ENCODE results near the gene ARHGAP8.
"Not testable (repeated sequence)": the region's sequence is repeated elsewhere in the genome, so short reads cannot be mapped to it uniquely, and the experiment has no call there.

ARHGAP8 gene

DNA sequence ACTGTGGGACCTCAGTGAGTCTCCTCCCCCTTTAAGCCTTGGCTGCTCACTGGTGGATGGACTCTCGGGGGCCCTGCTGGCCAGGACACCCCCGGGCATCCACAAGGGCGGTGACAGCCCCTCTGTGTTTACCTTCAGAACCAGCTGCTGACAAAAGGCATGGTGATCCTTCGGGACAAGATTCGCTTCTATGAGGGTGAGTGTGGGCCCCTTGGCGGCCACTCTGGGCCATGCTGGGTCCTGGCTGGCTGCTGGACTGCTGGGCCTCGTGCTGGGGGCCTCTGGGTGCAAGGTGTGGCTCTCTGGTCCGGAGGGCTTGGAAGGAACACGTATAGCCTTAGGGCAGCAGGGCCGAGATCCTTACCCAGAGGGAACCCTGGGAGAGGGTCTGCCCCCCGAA lies 25.9 kb upstream of the ARHGAP8 start:
- no peak for DNase-seq

DNA sequence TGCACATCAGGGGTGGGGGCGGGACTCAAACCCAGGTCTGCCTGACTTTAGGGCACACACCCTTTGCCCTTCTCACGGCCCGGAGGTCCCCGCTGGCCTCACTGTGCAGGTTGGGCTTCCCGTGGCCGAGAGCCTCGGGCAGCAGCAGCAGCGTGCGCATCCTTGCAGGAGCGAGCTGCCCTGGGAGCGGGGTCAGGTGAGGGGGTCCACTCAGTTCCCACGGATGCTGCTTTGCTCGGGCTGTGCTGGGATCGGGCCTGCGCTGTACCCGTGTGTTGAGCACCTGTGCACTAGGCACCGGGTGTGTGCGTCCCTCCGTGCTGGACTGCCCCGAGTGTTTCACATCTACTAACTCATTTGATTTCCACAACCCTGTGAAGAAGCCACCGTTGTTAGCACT lies 25.2 kb upstream of the ARHGAP8 start:
- no peak for DNase-seq

- no peak for DNase-seq
Measured at GRCh38 chr22:44727709-44728108, 24.7 kb upstream of the ARHGAP8 start.

- no peak for DNase-seq
Measured at GRCh38 chr22:44728761-44729324, 23.5 kb upstream of the ARHGAP8 start.

DNA sequence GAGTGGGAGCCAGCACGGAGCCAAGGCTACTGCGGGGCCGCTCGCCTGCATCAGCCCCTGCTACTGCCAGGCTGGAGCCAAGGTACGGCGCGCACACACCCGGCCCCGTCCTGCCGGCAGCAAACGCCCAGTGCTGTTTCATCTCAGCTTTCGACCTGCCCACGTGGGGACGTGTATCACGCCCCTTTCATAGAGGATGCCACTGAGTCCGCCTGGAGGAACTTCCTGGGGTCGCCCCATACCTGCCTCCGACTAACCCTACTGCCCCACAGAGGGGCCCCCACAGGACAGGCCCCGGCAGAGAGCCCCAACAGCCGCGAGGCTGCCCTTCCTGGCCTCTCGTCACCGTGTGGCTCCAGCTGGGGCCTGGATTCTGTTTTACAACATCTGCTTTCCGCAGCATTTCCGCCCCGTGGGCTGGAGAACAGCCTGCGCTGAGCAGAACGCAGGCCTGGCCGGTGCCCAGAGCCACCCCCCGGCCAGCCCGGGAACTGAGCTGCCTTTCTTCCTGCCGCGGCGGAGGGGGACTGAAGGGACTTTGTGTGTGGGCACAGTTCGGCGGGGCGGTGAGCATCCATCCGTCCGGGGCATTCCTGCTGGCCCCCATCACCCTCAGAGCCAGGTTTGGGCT lies 22.9 kb upstream of the ARHGAP8 start:
- DNase-seq: peak; percentile 23

GRCh38 chr22:44730022-44730393 lies 22.4 kb upstream of the ARHGAP8 start:
- DNase-seq: no peak

- DNase-seq: no peak
Measured at GRCh38 chr22:44730490-44731356, 21.7 kb upstream of the ARHGAP8 start.

DNA sequence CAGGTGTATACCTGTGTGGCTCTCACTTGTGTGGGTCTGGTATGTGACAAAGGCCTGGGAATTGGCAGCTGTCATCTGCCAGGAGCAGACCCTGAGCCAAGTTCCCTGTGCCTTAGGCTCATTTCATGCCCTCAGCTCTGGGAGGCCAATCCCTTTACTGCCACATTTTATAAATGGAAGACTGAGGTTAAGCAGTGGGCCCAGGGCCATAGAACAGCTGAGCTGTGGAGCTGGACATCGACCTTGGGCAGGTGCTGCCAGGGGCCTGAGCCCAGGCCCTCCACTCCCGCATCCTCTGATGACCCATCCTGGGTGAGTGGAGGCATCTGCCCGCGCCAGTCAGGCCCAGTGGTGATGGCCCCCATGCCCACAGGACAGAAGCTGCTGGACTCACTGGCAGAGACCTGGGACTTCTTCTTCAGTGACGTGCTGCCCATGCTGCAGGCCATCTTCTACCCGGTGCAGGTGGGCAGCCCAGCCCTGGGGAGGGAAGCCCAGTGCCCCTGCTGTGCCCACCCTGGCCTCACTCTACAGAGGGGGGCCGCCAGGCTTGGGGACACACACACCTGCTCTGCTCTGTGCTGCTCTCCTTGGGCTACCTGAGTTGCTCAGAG lies 20.9 kb upstream of the ARHGAP8 start:
- DNase-seq: no peak

- no peak for DNase-seq
Measured at GRCh38 chr22:44732017-44732561, 20.3 kb upstream of the ARHGAP8 start.

GRCh38 chr22:44732661-44733060 lies 19.7 kb upstream of the ARHGAP8 start:
- no peak for DNase-seq

DNA sequence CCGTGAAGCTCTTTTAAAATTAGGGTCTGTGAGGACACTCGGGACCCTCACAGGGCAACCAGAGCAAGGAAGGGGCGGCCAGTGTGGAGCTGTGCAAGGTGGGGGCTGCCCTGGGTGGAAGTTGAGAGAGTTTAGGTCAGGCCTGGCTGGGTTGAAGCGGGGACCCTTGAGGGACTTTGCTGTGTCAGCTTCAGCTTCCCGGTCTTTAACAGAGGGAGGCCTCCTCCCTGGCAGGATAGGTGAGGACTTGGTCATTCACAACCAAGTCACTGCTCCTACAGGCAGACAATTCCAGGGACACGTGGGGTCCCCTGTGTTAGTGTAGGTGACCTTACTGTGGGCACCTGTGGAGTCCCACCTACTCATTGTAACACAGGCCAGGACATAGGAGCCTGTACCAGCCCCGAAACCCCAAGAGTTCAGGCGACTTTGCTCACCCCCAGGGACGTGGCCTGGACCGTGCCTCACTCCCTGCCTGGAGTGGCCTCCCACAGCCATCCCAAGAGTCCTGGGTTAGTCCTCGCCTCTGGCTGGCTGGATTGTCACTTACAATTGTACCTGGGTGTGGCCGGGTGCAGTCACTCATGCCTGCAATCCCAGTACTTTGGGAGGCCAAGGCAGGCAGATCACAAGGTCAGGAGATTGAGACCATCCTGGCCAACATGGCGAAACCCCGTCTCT lies 18.8 kb upstream of the ARHGAP8 start:
- DNase-seq: no peak

DNA sequence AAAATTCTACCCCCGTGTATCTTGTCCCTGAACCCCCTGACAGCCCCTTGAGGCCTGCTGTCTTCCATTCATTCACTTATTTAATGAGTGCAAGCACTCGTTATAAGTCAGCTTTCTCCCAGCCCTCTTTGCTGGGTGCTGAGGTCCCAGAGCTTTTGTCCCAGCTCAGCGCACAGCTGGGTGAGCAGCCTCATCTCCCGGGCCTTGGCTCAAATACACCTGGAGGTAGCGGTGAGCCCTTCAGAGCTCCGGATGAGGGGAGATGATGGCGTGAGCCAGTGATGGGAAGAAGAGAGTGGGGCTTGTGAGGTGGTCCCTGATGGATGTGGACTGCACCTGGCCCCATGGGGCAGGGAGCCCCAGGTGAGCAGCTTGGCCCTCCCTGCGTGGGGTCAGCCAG lies 18.1 kb upstream of the ARHGAP8 start:
- DNase-seq: no peak

GRCh38 chr22:44734801-44735517 lies 17.4 kb upstream of the ARHGAP8 start:
- no peak for DNase-seq

DNA sequence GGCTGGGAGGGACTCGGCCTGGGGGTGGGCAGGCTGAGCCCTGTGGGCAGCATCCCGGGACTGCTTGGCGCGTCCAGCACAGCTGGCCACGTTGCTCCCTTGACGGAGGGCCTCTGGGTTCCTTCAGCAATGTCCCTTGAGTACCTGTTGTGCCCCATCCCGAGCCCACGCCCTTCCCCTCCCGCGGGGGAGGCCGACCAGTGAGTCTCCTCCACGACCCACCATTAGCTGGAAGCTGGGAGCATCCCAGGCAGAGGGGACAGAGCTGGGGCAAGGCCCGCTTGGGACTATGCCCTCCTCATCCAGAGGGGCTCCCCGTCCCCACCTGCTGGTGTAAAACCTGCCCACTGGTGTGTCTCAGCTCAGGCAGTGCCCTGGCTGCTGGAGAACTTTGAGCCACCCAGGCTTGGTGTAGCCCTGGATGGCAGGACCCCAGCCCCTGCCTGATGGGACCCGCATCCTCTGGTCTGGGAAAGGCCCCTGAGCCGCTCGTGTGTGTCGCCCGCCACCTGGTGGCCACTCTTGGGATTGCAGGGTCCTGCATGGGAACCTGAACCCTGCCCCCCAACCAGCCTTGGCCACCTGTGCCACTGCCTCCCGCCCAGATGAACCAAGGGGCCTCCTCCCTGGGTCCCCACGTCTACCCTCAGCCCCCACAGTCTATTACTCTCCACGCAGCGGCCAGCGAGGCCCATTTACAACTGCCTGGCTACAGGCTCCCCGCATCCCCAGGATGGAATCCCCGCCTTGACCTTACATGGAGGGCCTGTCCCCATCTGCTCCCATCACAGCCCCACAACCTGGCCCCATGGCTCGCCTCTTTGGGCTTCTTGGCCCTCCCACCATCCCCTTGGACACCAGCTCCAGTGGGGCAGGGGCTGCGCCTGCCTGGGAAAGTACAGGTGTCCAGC lies 16.6 kb upstream of the ARHGAP8 start:
- peak; percentile 70 for DNase-seq

DNA sequence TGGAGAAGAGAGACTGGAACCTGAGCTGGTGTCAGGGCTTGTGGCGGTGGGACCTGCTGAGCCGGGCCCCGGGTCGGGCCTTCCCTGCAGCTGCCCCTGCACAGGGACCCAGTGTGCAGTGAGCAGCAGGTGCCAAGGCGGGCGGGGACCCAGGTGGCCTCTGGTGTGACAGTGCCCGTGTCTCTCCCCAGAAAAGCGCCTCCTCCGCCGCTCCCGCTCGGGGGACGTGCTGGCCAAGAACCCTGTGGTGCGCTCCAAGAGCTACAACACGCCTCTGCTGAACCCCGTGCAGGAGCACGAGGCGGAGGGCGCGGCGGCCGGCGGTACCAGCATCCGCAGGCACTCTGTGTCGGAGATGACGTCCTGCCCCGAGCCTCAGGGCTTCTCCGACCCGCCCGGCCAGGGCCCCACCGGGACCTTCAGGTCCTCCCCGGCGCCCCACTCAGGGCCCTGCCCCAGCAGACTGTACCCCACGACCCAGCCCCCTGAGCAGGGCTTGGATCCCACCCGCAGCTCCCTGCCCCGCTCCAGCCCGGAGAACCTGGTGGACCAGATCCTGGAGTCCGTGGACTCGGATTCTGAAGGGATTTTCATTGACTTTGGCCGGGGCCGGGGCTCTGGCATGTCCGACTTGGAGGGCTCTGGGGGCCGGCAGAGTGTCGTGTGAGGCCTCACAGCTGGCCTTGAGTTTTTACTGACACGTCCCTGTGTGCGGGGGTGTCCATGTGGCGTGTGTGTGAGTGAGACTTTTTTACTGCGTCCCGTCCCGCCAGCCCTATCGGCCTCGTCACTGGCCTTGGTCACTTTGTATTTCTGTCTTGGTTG lies 15.6 kb upstream of the ARHGAP8 start:
- DNase-seq: no peak

GRCh38 chr22:44737406-44738346 lies 14.7 kb upstream of the ARHGAP8 start:
- no peak for DNase-seq

GRCh38 chr22:44738347-44738715 lies 14.0 kb upstream of the ARHGAP8 start:
- no peak for DNase-seq

DNA sequence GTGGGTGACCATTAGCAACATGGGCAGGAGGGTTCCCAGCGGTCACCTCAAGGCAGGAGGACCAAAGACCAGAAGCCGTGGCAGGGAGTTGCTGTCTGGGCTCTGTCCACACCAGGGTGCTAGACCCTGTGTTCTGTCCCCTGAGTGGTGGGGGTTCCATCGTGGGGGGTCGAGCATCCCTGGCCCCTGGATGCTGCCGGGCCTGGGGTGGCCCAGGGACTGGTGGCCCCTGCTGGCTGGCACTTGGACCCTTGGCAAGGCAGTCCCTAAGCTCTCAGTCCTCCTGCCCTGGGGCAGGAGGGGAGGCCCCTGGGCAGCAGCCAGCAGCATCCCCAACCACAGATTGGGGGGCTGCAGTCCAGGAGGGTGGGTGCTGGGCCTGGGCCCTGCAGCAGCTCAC lies 13.4 kb upstream of the ARHGAP8 start:
- no peak for DNase-seq

- not testable (repeated sequence) for DNase-seq
Measured at GRCh38 chr22:44739666-44740065, 12.7 kb upstream of the ARHGAP8 start.
